Motor neuron (in vitro differentiated cells): ENCODE measurements around the gene COL1A2. TPM values are rescaled to one million over a fixed set of nuclear protein-coding genes. Genes with fewer than 3 reads are reported as not detected.

Experiments
- ATAC-seq, 8 experiments: fragments of 200-7000 bp; cut with Tn5 transposase; replicated peaks in 6 of 8; 2 replicates each; pipeline ENCODE4 v1.8.0; 2021; ENCODE audit warnings: mild to moderate bottlenecking in 8 of 8, moderate library complexity in 8 of 8
- H3K27ac ChIP-seq, 2 donors: fragments of 250-450 bp; sonication (Bioruptor Pico); 2 replicates each; pipeline ENCODE4 v1.9.0; 2021; ENCODE audit warnings: antibody characterized with exemption in 2 of 2, mild to moderate bottlenecking in 2 of 2, moderate library complexity in 1 of 2
- H3K4me1 ChIP-seq, 2 donors: fragments of 250-450 bp; sonication (Bioruptor Pico); replicated peaks in 1 of 2; 2 replicates each; pipeline ENCODE4 v1.6.1; 2021; ENCODE audit warnings: antibody characterized with exemption in 2 of 2, mild to moderate bottlenecking in 2 of 2, moderate library complexity in 1 of 2
- H3K4me3 ChIP-seq, 5 donors: fragments of 250-450 bp; sonication (Bioruptor Pico); 2 replicates each; pipeline ENCODE4 v1.9.0; 2021; ENCODE audit warnings: antibody characterized with exemption in 5 of 5, mild to moderate bottlenecking in 5 of 5, moderate library complexity in 4 of 5
- WGBS, 10 experiments: fragments of 450-650 bp; shearing (Covaris generic); methylation state at CpG; one replicate each; pipeline ENCODE4 v1.0.0; 2022; 5-methylcytosine and 5-hydroxymethylcytosine counted together
- in situ Hi-C, 9 experiments: fragments of 400-800 bp; cut with MboI; loops; one replicate each; pipeline ENCODE4 v1.15.0; 2021; ENCODE audit warnings: low sequenced_read_pairs in 9 of 9, low pct_unique_long_range_greater_than_20kb in 2 of 9; ENCODE audit not compliant: unreplicated experiment in 9 of 9
- total RNA-seq, 8 experiments: library from RNA; unstranded; fragments of 300-600 nt; gene quantifications; 2 replicates each; pipeline versions ENCODE4 v1.2.3 to v1.2.4, GENCODE V29; 2022

COL1A2 gene
- total RNA-seq, 8 experiments from 2014 or later, result 0.16 to 1,790 (median 1.4) TPM

GRCh38 chr7:94450044-94450697, 55.5 kb downstream of the COL1A2 start:
- in situ Hi-C loops, result loop anchor here in 2 of 9 experiments (25.0 kb wide), 3 partner anchors 212 to 1037 kb away; partner anchors contain the start of genes ASB4 (in 2 of the 2) and SGCE (in 1 of the 2)
- Histone ChIP-seq H3K4me1 (no peaks in the 10 kb centered on the region), H3K4me3 (no peak overlapping the region), H3K27ac (no peak overlapping the region)
- ATAC-seq, result no peak
- WGBS, 10 experiments, result 63 to 100% (median 83%) methylated on average over 1 to 3 of the region's 4 CpGs; no CpG with 5 or more reads in 1 of the 10 experiments

- no peaks in the 10 kb centered on the region for H3K4me1 ChIP-seq
- WGBS, 10 experiments, result 12 to 93% (median 65%) methylated on average over 2 to 4 of the region's 4 CpGs; no CpG with 5 or more reads in 4 of the 10 experiments
- H3K4me3 ChIP-seq, result no peak overlapping the region
- ATAC-seq, result no peak
- in situ Hi-C loops, result loop anchor here in 2 of 9 experiments (25.0 kb wide), 3 partner anchors 211 to 1036 kb away; partner anchors contain the start of genes ASB4 (in 2 of the 2) and SGCE (in 1 of the 2)
- no peak overlapping the region for H3K27ac ChIP-seq
Observed at GRCh38 chr7:94451187-94451586, 56.5 kb downstream of the COL1A2 start.

DNA sequence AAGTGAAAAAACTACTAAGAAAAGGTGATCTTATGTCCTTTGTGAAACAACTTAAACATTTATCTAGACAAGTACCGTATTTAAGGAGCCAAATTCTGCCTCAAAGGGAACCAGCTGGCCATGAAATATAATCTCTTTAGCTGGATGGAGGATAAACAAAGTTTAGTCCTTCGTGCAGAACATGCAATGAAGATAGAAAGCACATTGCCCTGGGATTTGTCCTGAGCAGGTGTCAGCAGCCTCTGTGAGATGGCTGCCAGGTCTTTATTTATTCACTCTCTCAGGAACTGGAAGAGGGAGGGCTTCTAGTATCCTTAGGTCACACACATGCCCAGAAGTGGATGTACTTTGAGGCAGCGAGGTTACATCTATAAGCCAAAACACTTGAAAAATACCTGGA, 57.5 kb downstream of the COL1A2 start:
- H3K4me3 ChIP-seq, result no peak overlapping the region
- H3K27ac ChIP-seq, result no peak overlapping the region
- no peak for ATAC-seq
- no peaks in the 10 kb centered on the region for H3K4me1 ChIP-seq
- WGBS, 10 experiments, result 0 to 100% (median 83%) methylated on average over 1 to 3 of the region's 3 CpGs
- in situ Hi-C loops, result loop anchor here in 2 of 9 experiments (25.0 kb wide), 3 partner anchors 210 to 1035 kb away; partner anchors contain the start of genes ASB4 (in 2 of the 2) and SGCE (in 1 of the 2)

GRCh38 chr7:94453898-94454297, 59.2 kb downstream of the COL1A2 start:
- no peak for ATAC-seq
- Histone ChIP-seq H3K4me3 (no peak overlapping the region), H3K27ac (no peak overlapping the region), H3K4me1 (no peaks in the 10 kb centered on the region)
- WGBS, 10 experiments, result 60 to 100% (median 94%) methylated on average over 1 to 2 of the region's 2 CpGs
- in situ Hi-C loops, result loop anchor here in 2 of 9 experiments (25.0 kb wide), 3 partner anchors 208 to 1033 kb away; partner anchors contain the start of genes ASB4 (in 2 of the 2) and SGCE (in 1 of the 2)

GRCh38 chr7:94458041-94458440, 63.3 kb downstream of the COL1A2 start:
- WGBS, 10 experiments, result 75 to 100% (median 92%) methylated on average over 1 to 4 of the region's 4 CpGs; no CpG with 5 or more reads in 2 of the 10 experiments
- Histone ChIP-seq H3K27ac (no peak overlapping the region), H3K4me1 (no peaks in the 10 kb centered on the region), H3K4me3 (no peak overlapping the region)
- in situ Hi-C loops, result loop anchor here in 2 of 9 experiments (25.0 kb wide), 3 partner anchors 204 to 1029 kb away; partner anchors contain the start of genes ASB4 (in 2 of the 2) and SGCE (in 1 of the 2)
- ATAC-seq, result no peak

DNA sequence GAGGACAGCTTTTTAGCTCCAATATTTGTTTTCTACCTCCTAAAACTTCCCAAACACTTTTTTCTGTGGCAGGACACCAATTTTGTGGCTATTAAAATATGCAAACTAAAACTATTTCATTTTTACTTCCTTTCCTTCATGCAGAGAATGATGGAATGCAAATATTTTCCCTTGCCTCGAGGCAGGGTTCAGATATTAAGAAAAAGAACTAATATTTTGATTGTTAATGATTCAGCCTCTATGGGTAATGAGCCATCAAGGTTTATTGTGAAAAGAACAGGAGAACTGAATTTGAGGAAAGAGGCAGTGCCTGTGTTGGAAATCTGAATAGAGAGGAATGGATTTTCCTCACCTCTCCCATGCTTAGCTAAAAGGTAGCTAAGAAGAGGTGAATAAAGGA, 71.8 kb downstream of the COL1A2 start:
- in situ Hi-C loops, result loop anchor here in 2 of 9 experiments (25.0 kb wide), 3 partner anchors 196 to 1021 kb away; partner anchors contain the start of genes ASB4 (in 2 of the 2) and SGCE (in 1 of the 2)
- ATAC-seq, result no peak
- H3K4me3 ChIP-seq, result no peak overlapping the region
- no peak overlapping the region for H3K27ac ChIP-seq
- WGBS, 10 experiments, result 0 to 91% (median 55%) methylated on average over 1 of the region's 1 CpG; no CpG with 5 or more reads in 2 of the 10 experiments
- H3K4me1 ChIP-seq, result no peaks in the 10 kb centered on the region

DNA sequence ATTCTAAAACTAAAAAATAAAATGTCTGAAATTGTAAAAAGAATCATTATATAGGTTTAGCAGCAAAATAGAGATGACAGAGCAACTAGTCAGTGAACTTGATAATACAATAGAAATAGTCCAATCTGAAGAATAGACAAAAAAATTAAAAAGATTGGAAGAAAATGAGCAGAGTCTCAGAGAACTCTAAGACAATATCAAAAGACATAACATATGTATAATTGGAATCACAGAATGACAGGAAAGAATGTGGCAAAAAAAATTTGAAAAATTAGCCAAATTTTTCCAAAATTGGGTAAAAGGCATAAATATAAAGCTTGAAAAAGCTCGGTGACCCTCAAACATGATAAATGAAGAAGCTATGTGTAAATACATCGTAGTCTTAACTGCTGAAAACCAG, 76.9 kb downstream of the COL1A2 start:
- in situ Hi-C loops, result loop anchor here in 2 of 9 experiments (25.0 kb wide), 3 partner anchors 191 to 1016 kb away; partner anchors contain the start of genes ASB4 (in 2 of the 2) and SGCE (in 1 of the 2)
- no peak for ATAC-seq
- Histone ChIP-seq H3K4me3 (no peak overlapping the region), H3K27ac (no peak overlapping the region), H3K4me1 (no peaks in the 10 kb centered on the region)
- 25 to 100% (median 66%) methylated on average over 1 to 2 of the region's 2 CpGs for WGBS, 10 experiments

- no peaks in the 10 kb centered on the region for H3K4me1 ChIP-seq
- in situ Hi-C loops, result loop anchor here in 2 of 9 experiments (25.0 kb wide), 3 partner anchors 190 to 1015 kb away; partner anchors contain the start of genes ASB4 (in 2 of the 2) and SGCE (in 1 of the 2)
- ATAC-seq, result no peak
- 0 to 100% (median 69%) methylated on average over 1 of the region's 1 CpG; no CpG with 5 or more reads in 4 of the 10 experiments for WGBS, 10 experiments
- H3K27ac ChIP-seq, result no peak overlapping the region
- H3K4me3 ChIP-seq, result no peak overlapping the region
Observed at GRCh38 chr7:94472608-94473007, 77.9 kb downstream of the COL1A2 start.

- Histone ChIP-seq H3K4me3 (no peak overlapping the region), H3K4me1 (no peaks in the 10 kb centered on the region), H3K27ac (no peak overlapping the region)
- 7 to 98% (median 85%) methylated on average over 3 to 5 of the region's 5 CpGs; no CpG with 5 or more reads in 2 of the 10 experiments for WGBS, 10 experiments
- ATAC-seq, result no peak
- in situ Hi-C loops, result no loop called here
Observed at GRCh38 chr7:94476251-94476840, 81.7 kb downstream of the COL1A2 start.

GRCh38 chr7:94477878-94478277, 83.2 kb downstream of the COL1A2 start:
- in situ Hi-C loops, result no loop called here
- WGBS, 10 experiments, result 0 to 83% (median 60%) methylated on average over 1 of the region's 1 CpG; no CpG with 5 or more reads in 3 of the 10 experiments
- no peak overlapping the region for H3K27ac ChIP-seq

DNA sequence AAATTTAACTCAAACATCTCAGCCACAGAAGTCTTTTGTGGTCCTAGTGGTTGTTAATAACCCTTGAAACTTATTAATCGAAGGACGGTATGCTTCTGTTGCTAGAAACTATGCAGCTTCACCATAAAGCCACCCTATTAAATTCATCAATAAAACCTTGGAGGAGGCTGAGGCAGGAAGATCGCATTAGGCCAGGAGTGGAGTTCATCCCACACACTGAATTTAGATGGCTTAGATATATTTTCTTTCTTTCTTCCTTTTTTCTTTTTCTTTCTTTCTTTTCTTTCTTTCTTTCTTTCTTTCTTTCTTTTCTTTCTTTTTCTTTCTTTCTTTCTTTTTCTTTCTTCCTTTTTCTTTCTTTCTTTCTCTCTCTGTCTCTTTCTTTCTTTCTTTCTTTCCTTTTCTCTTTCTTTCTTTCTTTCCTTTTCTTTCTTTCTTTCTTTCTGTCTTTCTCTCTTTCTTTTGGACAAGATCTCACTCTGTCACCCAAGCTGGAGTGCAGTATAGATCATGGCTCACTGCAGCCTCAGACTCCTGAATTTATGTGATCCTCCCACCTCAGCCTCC, 84.0 kb downstream of the COL1A2 start:
- 13 to 100% (median 83%) methylated on average over 2 to 3 of the region's 3 CpGs for WGBS, 10 experiments
- Histone ChIP-seq H3K4me1 (no peaks in the 10 kb centered on the region), H3K27ac (no peak overlapping the region), H3K4me3 (no peak overlapping the region)
- in situ Hi-C loops, result no loop called here
- ATAC-seq, result no peak

More at GRCh38 chr7:94477878-94478277, 83.2 kb downstream of the COL1A2 start:
- no peaks in the 10 kb centered on the region for H3K4me1 ChIP-seq
- no peak overlapping the region for H3K4me3 ChIP-seq
- no peak for ATAC-seq
